ENCODE results near the gene FAM76A. TPM values are rescaled to one million over a fixed set of nuclear protein-coding genes. Genes with fewer than 3 reads are reported as not detected.
A peak's percentile ranks its signal among the peaks of the same experiment; 100 is the strongest.

Gene FAM76A
- total RNA-seq, 2 donors from 2014 or later: 7.8 to 18.5 TPM

GRCh38 chr1:27763358-27763757 lies 37.6 kb downstream of the FAM76A start:
- TF ChIP-seq POLR2A (IDR thresholded peaks at IDR 0.05): no peak
- TF ChIP-seq CTCF (IDR thresholded peaks at IDR 0.05): no peak
- no peak for TF ChIP-seq POLR2AphosphoS5 (IDR thresholded peaks at IDR 0.05)
- DNase-seq (ENCODE audit: low spot score): no peak
- H3K27ac ChIP-seq: no peak overlapping the region
- H3K36me3 ChIP-seq: no peaks in the 10 kb centered on the region
- no peaks in the 10 kb centered on the region for H3K27me3 ChIP-seq (replicated peaks; ENCODE audit: insufficient read depth)
- H3K4me3 ChIP-seq: no peak overlapping the region
- intact Hi-C loops (cut with DNase I): no loop called here
- WGBS: 94% methylated on average over 4 of the region's 4 CpGs
- H3K4me1 ChIP-seq (replicated peaks): no peaks in the 10 kb centered on the region
- H3K9me3 ChIP-seq: no peaks in the 10 kb centered on the region

GRCh38 chr1:27770293-27770830 lies 44.6 kb downstream of the FAM76A start:
- no peaks in the 10 kb centered on the region for H3K9me3 ChIP-seq
- H3K4me1 ChIP-seq (replicated peaks): no peaks in the 10 kb centered on the region
- no peak for TF ChIP-seq POLR2A (IDR thresholded peaks at IDR 0.05)
- TF ChIP-seq POLR2AphosphoS5 (IDR thresholded peaks at IDR 0.05): no peak
- TF ChIP-seq CTCF (IDR thresholded peaks at IDR 0.05): no peak
- DNase-seq (ENCODE audit: low spot score): no peak
- intact Hi-C loops (cut with DNase I): loop anchor here (5.0 kb wide), 1 partner anchor 43 kb away; the partner anchor contains the start of gene FAM76A
- no peaks in the 10 kb centered on the region for H3K27me3 ChIP-seq (replicated peaks; ENCODE audit: insufficient read depth)
- WGBS: 38% methylated on average over 2 of the region's 2 CpGs
- H3K27ac ChIP-seq: no peak overlapping the region
- H3K4me3 ChIP-seq: no peak overlapping the region
- no peaks in the 10 kb centered on the region for H3K36me3 ChIP-seq

GRCh38 chr1:27772036-27772931 lies 46.5 kb downstream of the FAM76A start:
- Histone ChIP-seq H3K4me1 (replicated peaks) (no peaks in the 10 kb centered on the region), H3K27me3 (replicated peaks; ENCODE audit: insufficient read depth) (no peaks in the 10 kb centered on the region), H3K27ac (peak overlapping the region; percentile 91 to 94), H3K9me3 (no peaks in the 10 kb centered on the region), H3K36me3 (no peaks in the 10 kb centered on the region), H3K4me3 (peak overlapping the region; percentile 97)
- no peak for TF ChIP-seq POLR2A (IDR thresholded peaks at IDR 0.05)
- no peak for TF ChIP-seq CTCF (IDR thresholded peaks at IDR 0.05)
- TF ChIP-seq POLR2AphosphoS5 (IDR thresholded peaks at IDR 0.05): no peak
- no peak for DNase-seq (ENCODE audit: low spot score)
- intact Hi-C loops (cut with DNase I): loop anchor here (5.0 kb wide), 1 partner anchor 45 kb away; the partner anchor contains the start of gene FAM76A
- WGBS: 31% methylated on average over 18 of the region's 18 CpGs

GRCh38 chr1:27772932-27773825 lies 47.4 kb downstream of the FAM76A start, which contains the start of gene STX12:
TSS of gene STX12 (plus strand) at chr1:27773219. CDS start at chr1:27773308, 89 bp downstream.
- peak within 1 kb of the TSS; percentile 97 for H3K4me3 ChIP-seq
- H3K4me1 ChIP-seq (replicated peaks): no peaks in the 10 kb centered on the region
- peak; percentile 97 for DNase-seq (ENCODE audit: low spot score)
- H3K27me3 ChIP-seq (replicated peaks; ENCODE audit: insufficient read depth): no peaks in the 10 kb centered on the region
- H3K9me3 ChIP-seq: no peaks in the 10 kb centered on the region
- no peaks in the 10 kb centered on the region for H3K36me3 ChIP-seq
- peak; percentile 95 for TF ChIP-seq POLR2A (IDR thresholded peaks at IDR 0.05)
- TF ChIP-seq POLR2AphosphoS5 (IDR thresholded peaks at IDR 0.05): peak; percentile 99
- TF ChIP-seq CTCF (IDR thresholded peaks at IDR 0.05): no peak
- under 1% methylated on average over 57 of the region's 58 CpGs for WGBS
- peak within 1 kb of the TSS; percentile 91 to 94 for H3K27ac ChIP-seq
- intact Hi-C loops (cut with DNase I): loop anchor here (5.0 kb wide), 1 partner anchor 46 kb away; the partner anchor contains the start of gene FAM76A

Measured in prostate gland (tissue), 2 donors.